Spleen (tissue), 11 donors: Measurements from ENCODE around the gene LITAF. TPM values are rescaled to one million over a fixed set of nuclear protein-coding genes. Genes with fewer than 3 reads are reported as not detected.

Experiments used
- DNase-seq: peaks from one replicate; pipeline ENCODE4 v3.0.0-alpha.2; 2020
- H3K27ac ChIP-seq, 8 donors: fragments of 200-600 bp; sonication (generic) in 7 of 8; 1 replicate in 4 of 8; 2 replicates in 4 of 8; pipeline versions ENCODE4 v1.5.0 to v1.8.0; 2016 to 2021; ENCODE audit warnings: inconsistent platforms in 4 of 8, mild to moderate bottlenecking in 4 of 8, moderate library complexity in 1 of 8
- H3K27me3 ChIP-seq, 7 donors: fragments of 200-600 bp; sonication (generic) in 6 of 7; replicated peaks in 1 of 7; 1 replicate in 4 of 7; 2 replicates in 3 of 7; pipeline versions ENCODE4 v1.5.0 to v1.8.0; 2016 to 2021; ENCODE audit warnings: inconsistent platforms in 3 of 7, mild to moderate bottlenecking in 1 of 7
- H3K36me3 ChIP-seq, 6 donors: fragments of 200-600 bp; sonication (generic) in 5 of 6; 1 replicate in 4 of 6; 2 replicates in 2 of 6; pipeline versions ENCODE4 v1.5.0 to v1.8.0; 2016 to 2021; ENCODE audit warnings: inconsistent platforms in 2 of 6
- H3K4me1 ChIP-seq, 6 donors: fragments of 200-600 bp; sonication (generic) in 5 of 6; 1 replicate in 3 of 6; 2 replicates in 3 of 6; pipeline versions ENCODE4 v1.5.0 to v1.8.0; 2016 to 2021; ENCODE audit warnings: inconsistent platforms in 3 of 6
- H3K4me3 ChIP-seq, 8 donors: fragments of 200-600 bp; sonication (generic) in 7 of 8; 1 replicate in 4 of 8; 2 replicates in 4 of 8; pipeline versions ENCODE4 v1.5.0 to v1.8.0; 2016 to 2021; ENCODE audit warnings: inconsistent platforms in 4 of 8, mild to moderate bottlenecking in 4 of 8, moderate library complexity in 2 of 8
- H3K9me3 ChIP-seq, 8 donors: fragments of 200-600 bp; sonication (generic) in 7 of 8; 1 replicate in 4 of 8; 2 replicates in 4 of 8; pipeline versions ENCODE4 v1.5.0 to v1.8.0; 2016 to 2021; ENCODE audit warnings: inconsistent platforms in 4 of 8
- POLR2A ChIP-seq, 3 donors: fragments of 450-650 bp; IDR thresholded peaks; one replicate each; pipeline ENCODE4 v1.5.1; 2017; ENCODE audit warnings: antibody characterized with exemption in 3 of 3, mild to moderate bottlenecking in 1 of 3
- POLR2AphosphoS5 ChIP-seq, 3 donors: sonication (generic); formaldehyde crosslinking; IDR thresholded peaks; one replicate each; pipeline ENCODE4 v1.5.1; 2017; ENCODE audit warnings: antibody characterized with exemption in 3 of 3
- WGBS, 5 donors: extraction: QIAGEN DNeasy Blood & Tissue Kit in 3 of 5; methylation state at CpG; one replicate each; pipeline versions ENCODE4 v1.1.5 to v1.1.7; 2013 to 2018; 5-methylcytosine and 5-hydroxymethylcytosine counted together
- intact Hi-C: fragments of 100-400 bp; cut with DNase I; formaldehyde crosslinking; loops from one replicate; pipeline ENCODE4 v1.15.0; 2023; ENCODE audit warnings: low total_unique reads
- polyA plus RNA-seq, 3 donors: library from polyadenylated mRNA; stranded (reverse); fragments of 200-250 nt; gene quantifications; one replicate each; pipeline ENCODE4 v1.2.1, GENCODE V29; 2013
- total RNA-seq, 7 donors: library from RNA; depleted of rRNA in 3 of 7; stranded (reverse); fragments of >200 nt in 3 of 7; fragmentation: NEBNext Ultra II Directional in 4 of 7; extraction: Animal tissue kit (Norgen Biotek cat#: 25700) in 4 of 7; gene quantifications; one replicate each; pipeline versions ENCODE4 v1.1.0 to v1.2.1, GENCODE V29; 2016 to 2021
- TF ChIP-seq, protein P1 (sequence below), 11 experiments: fragments of 200-600 bp in 7 of 11; fragments of 450-650 bp in 4 of 11; sonication (generic) in 4 of 11; IDR thresholded peaks in 8 of 11; conservative IDR thresholded peaks in 3 of 11; 1 replicate in 7 of 11; 2 replicates in 4 of 11; pipeline versions ENCODE4 v1.4.0 to v1.8.0; 2016 to 2021; ENCODE audit warnings: antibody characterized with exemption in 11 of 11, inconsistent platforms in 4 of 11, mild to moderate bottlenecking in 1 of 11
- donor health status: healthy with polysubstance abuse.
- donor health status: DM: no; HTN: no; CAD: no; lungs with moderate emphysema.
- donor health status: DM: no; HTN: no; CAD: no.
- donor health status: Bipolar disorder and iron deficiency.
- donor health status: healthy.
- donor health status: DM: no; HTN: no; CAD: no.
- donor health status: DM: yes; HTN: yes; CAD: no.

LITAF gene
- total and polyA plus RNA-seq, 10 donors: 55.8 to 312 (median 162) TPM

DNA sequence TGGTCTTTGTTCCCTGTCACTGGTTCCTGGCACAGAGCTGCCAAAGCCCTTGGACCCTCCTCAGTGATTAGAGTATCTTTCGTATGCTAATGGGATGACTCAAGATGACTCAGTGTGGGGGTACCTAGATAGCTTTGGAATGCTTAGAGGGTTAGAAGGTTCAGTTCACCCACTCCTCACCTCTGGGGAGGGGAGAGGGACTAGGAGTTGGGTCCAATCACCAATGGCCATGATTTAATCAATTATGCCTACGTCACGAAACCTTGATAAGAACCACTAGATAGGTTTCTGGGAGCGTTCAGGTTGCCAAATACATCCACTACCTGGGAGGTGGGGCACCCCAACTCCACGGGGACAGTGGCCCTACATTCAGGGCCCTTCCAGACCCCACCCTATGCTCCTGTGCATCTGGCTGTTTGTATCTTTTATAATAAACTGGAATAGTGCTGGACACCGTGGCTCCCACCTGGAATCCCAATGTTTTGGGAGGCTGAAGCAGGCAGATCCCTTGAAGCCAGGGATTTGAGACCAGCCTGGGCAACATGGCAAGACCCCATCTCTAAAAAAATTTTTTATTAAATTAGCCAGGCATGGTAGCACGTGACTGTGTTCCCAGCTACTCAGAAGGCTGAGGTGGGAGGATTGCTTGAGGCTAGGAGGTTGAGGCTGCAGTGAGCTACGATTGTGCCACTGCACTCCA lies 29.2 kb upstream of the LITAF start:
- Histone ChIP-seq H3K36me3 (no peaks in the 10 kb centered on the region), H3K27ac (peak overlapping the region in 1 of 8 donors; percentile 95), H3K27me3 (peaks cover 0 to 16% (median 0%) of the 10 kb centered on the region in 7 donors), H3K9me3 (peaks cover 0 to 6% (median 0%) of the 10 kb centered on the region in 8 donors), H3K4me1 (peaks cover 9 to 72% (median 55%) of the 10 kb centered on the region in 6 donors), H3K4me3 (no peak overlapping the region)
- 77 to 87% (median 78%) methylated on average over 8 of the region's 8 CpGs for WGBS, 5 donors
- intact Hi-C loops: no loop called here
- no peak for DNase-seq
- TF ChIP-seq, protein P1, sequence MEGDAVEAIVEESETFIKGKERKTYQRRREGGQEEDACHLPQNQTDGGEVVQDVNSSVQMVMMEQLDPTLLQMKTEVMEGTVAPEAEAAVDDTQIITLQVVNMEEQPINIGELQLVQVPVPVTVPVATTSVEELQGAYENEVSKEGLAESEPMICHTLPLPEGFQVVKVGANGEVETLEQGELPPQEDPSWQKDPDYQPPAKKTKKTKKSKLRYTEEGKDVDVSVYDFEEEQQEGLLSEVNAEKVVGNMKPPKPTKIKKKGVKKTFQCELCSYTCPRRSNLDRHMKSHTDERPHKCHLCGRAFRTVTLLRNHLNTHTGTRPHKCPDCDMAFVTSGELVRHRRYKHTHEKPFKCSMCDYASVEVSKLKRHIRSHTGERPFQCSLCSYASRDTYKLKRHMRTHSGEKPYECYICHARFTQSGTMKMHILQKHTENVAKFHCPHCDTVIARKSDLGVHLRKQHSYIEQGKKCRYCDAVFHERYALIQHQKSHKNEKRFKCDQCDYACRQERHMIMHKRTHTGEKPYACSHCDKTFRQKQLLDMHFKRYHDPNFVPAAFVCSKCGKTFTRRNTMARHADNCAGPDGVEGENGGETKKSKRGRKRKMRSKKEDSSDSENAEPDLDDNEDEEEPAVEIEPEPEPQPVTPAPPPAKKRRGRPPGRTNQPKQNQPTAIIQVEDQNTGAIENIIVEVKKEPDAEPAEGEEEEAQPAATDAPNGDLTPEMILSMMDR (IDR thresholded peaks at IDR 0.05 in 8 of 11, conservative IDR thresholded peaks at IDR 0.05 in 3 of 11): no peak
- no peak for TF ChIP-seq POLR2AphosphoS5 (IDR thresholded peaks at IDR 0.05)
- no peak for TF ChIP-seq POLR2A (IDR thresholded peaks at IDR 0.05)

- peak; percentile 80 for DNase-seq
- peak overlapping the region in 7 of 8 donors; percentile 80 to 95 (median 91) for H3K27ac ChIP-seq
- H3K36me3 ChIP-seq: no peaks in the 10 kb centered on the region
- 61 to 69% (median 67%) methylated on average over 10 of the region's 10 CpGs for WGBS, 5 donors
- H3K4me1 ChIP-seq: peaks cover 9 to 72% (median 50%) of the 10 kb centered on the region in 6 donors
- peaks cover 0 to 16% (median 0%) of the 10 kb centered on the region in 7 donors for H3K27me3 ChIP-seq
- no peaks in the 10 kb centered on the region for H3K9me3 ChIP-seq
- TF ChIP-seq POLR2AphosphoS5 (IDR thresholded peaks at IDR 0.05): no peak
- intact Hi-C loops: no loop called here
- H3K4me3 ChIP-seq: peak overlapping the region in 1 of 8 donors; percentile 62
Measured at GRCh38 chr16:11614587-11615175, 28.0 kb upstream of the LITAF start.

GRCh38 chr16:11613381-11614303 lies 26.9 kb upstream of the LITAF start:
- Histone ChIP-seq H3K9me3 (no peaks in the 10 kb centered on the region), H3K27me3 (peaks cover 0 to 16% (median 0%) of the 10 kb centered on the region in 7 donors), H3K27ac (peak overlapping the region in 7 of 8 donors; percentile 80 to 95 (median 91)), H3K4me1 (peaks cover 3 to 72% (median 45%) of the 10 kb centered on the region in 6 donors), H3K4me3 (peak overlapping the region in 1 of 8 donors; percentile 62), H3K36me3 (no peaks in the 10 kb centered on the region)
- peak; percentile 92 for DNase-seq
- TF ChIP-seq POLR2A (IDR thresholded peaks at IDR 0.05) (peak in 1 of 3 donors; percentile 1), POLR2AphosphoS5 (IDR thresholded peaks at IDR 0.05) (peak; percentile 66 to 69 (median 69))
- TF ChIP-seq, protein P1 (IDR thresholded peaks at IDR 0.05 in 8 of 11, conservative IDR thresholded peaks at IDR 0.05 in 3 of 11): peak in 2 of 11 experiments; percentile 10 to 27
- intact Hi-C loops: no loop called here
- WGBS, 5 donors: 30 to 51% (median 35%) methylated on average over 20 of the region's 20 CpGs

- peak overlapping the region in 7 of 8 donors; percentile 80 to 95 (median 91) for H3K27ac ChIP-seq
- intact Hi-C loops: no loop called here
- peak overlapping the region in 1 of 8 donors; percentile 62 for H3K4me3 ChIP-seq
- TF ChIP-seq, protein P1 (IDR thresholded peaks at IDR 0.05 in 8 of 11, conservative IDR thresholded peaks at IDR 0.05 in 3 of 11): no peak
- no peak for TF ChIP-seq POLR2A (IDR thresholded peaks at IDR 0.05)
- no peak for TF ChIP-seq POLR2AphosphoS5 (IDR thresholded peaks at IDR 0.05)
- no peak for DNase-seq
- WGBS, 5 donors: 52 to 68% (median 55%) methylated on average over 5 of the region's 5 CpGs
- H3K27me3 ChIP-seq: peaks cover 0 to 16% (median 0%) of the 10 kb centered on the region in 7 donors
- no peaks in the 10 kb centered on the region for H3K36me3 ChIP-seq
- H3K4me1 ChIP-seq: peaks cover 3 to 75% (median 47%) of the 10 kb centered on the region in 6 donors
- H3K9me3 ChIP-seq: no peaks in the 10 kb centered on the region
Measured at GRCh38 chr16:11612665-11613025, 25.9 kb upstream of the LITAF start.
